H1 (cell line): ENCODE measurements around the gene GSG1L. TPM values are rescaled to one million over a fixed set of nuclear protein-coding genes. Genes with fewer than 3 reads are reported as not detected.
A peak's percentile ranks its signal among the peaks of the same experiment; 100 is the strongest.

Experiments
- CTCF ChIA-PET: fragments of 300-600 bp; sonication (Branson Sonifier 250); formaldehyde crosslinking; loops from one replicate; lab custom pipeline; 2021; ENCODE audit not compliant: partially characterized antibody; lab: Charles Lee
- POLR2A ChIA-PET: fragments of 300-600 bp; sonication (Branson Sonifier 250); formaldehyde crosslinking; loops from one replicate; lab custom pipeline; 2021; ENCODE audit warnings: inconsistent platforms; ENCODE audit not compliant: partially characterized antibody; lab: Charles Lee
- DNase-seq, 2 experiments: peaks; one replicate each; pipeline versions ENCODE4 v3.0.0 to v3.0.0-alpha.2; 2010 to 2022; ENCODE audit warnings: low spot score in 2 of 2, low read depth in 1 of 2, mixed read lengths in 1 of 2
- FAIRE-seq: peaks from 2 replicates; lab custom pipeline; 2011; peaks lifted over from hg19 to GRCh38; lab: Jason Lieb, UNC
- H2AFZ ChIP-seq: 2 replicates; pipeline ENCODE4 v1.8.1; 2012; ENCODE audit warnings: low read length, inconsistent platforms
- H2AK5ac ChIP-seq: 2 replicates; pipeline ENCODE4 v1.6.1; 2013; ENCODE audit warnings: low read depth, low read length
- H2BK120ac ChIP-seq: replicated peaks from 2 replicates; pipeline ENCODE3; 2013; ENCODE audit warnings: low read depth, low read length, inconsistent platforms
- H2BK12ac ChIP-seq: 2 replicates; pipeline ENCODE4 v1.6.1; 2013; ENCODE audit warnings: low read depth, low read length
- H2BK15ac ChIP-seq: 2 replicates; pipeline ENCODE4 v1.6.1; 2013; ENCODE audit warnings: low read length
- H2BK20ac ChIP-seq: 2 replicates; pipeline ENCODE4 v1.6.1; 2013; ENCODE audit warnings: low read length
- H2BK5ac ChIP-seq: 2 replicates; pipeline ENCODE4 v1.6.1; 2013; ENCODE audit warnings: low read depth, low read length
- H3K14ac ChIP-seq: 2 replicates; pipeline ENCODE4 v1.6.1; 2013; ENCODE audit warnings: inconsistent platforms; ENCODE audit not compliant: insufficient read length
- H3K18ac ChIP-seq: 2 replicates; pipeline ENCODE4 v1.6.1; 2013; ENCODE audit warnings: low read length; ENCODE audit errors: extremely low read depth
- H3K23ac ChIP-seq: 2 replicates; pipeline ENCODE4 v1.6.1; 2013; ENCODE audit warnings: inconsistent platforms; ENCODE audit not compliant: insufficient read length
- H3K23me2 ChIP-seq: 2 replicates; pipeline ENCODE4 v1.6.1; 2013; ENCODE audit warnings: low read depth, low read length
- H3K27ac ChIP-seq: 2 replicates; pipeline ENCODE4 v1.6.1; 2011; ENCODE audit warnings: low read depth, low read length, inconsistent platforms
- H3K27me3 ChIP-seq, 4 experiments: replicated peaks in 1 of 4; 1 replicate in 1 of 4; 2 replicates in 3 of 4; pipeline versions ENCODE4 v1.6.1 to v1.8.1; 2011 to 2013; ENCODE audit warnings: low read length in 3 of 4, mild to moderate bottlenecking in 3 of 4, inconsistent platforms in 2 of 4, mixed read lengths in 2 of 4, moderate library complexity in 1 of 4; ENCODE audit not compliant: control insufficient read depth in 3 of 4, insufficient read depth in 3 of 4; ENCODE audit errors: extremely low read depth in 1 of 4
- H3K36me3 ChIP-seq, 4 experiments: 2 replicates each; pipeline versions ENCODE4 v1.6.1 to v1.8.1; 2011 to 2013; ENCODE audit warnings: mild to moderate bottlenecking in 4 of 4, low read length in 3 of 4, moderate library complexity in 2 of 4, control low read depth in 1 of 4, inconsistent platforms in 1 of 4; ENCODE audit not compliant: insufficient read depth in 4 of 4, control insufficient read depth in 2 of 4
- H3K4ac ChIP-seq: replicated peaks from 2 replicates; pipeline ENCODE3; 2013; ENCODE audit warnings: low read length, low read depth, mixed read lengths, inconsistent platforms; ENCODE audit not compliant: insufficient read length
- H3K4me1 ChIP-seq, 4 experiments: replicated peaks in 1 of 4; 1 replicate in 1 of 4; 2 replicates in 3 of 4; pipeline versions ENCODE4 v1.6.1 to v1.8.1; 2011 to 2013; ENCODE audit warnings: low read length in 3 of 4, inconsistent platforms in 2 of 4, mixed read lengths in 1 of 4; ENCODE audit not compliant: insufficient read depth in 4 of 4, control insufficient read depth in 3 of 4
- H3K4me2 ChIP-seq, 2 experiments: 2 replicates each; pipeline versions ENCODE4 v1.6.1 to v1.8.1; 2011 to 2013; ENCODE audit warnings: low read depth in 2 of 2, low read length in 2 of 2, control low read depth in 1 of 2, inconsistent platforms in 1 of 2, mild to moderate bottlenecking in 1 of 2; ENCODE audit not compliant: insufficient read depth in 1 of 2
- H3K4me3 ChIP-seq, 4 experiments: fragments of 200-600, 300-600 bp in 1 of 4; sonication (generic), shearing (Covaris generic), sonication (Bioruptor Twin) in 1 of 4; 2 replicates each; pipeline versions ENCODE4 v1.5.1 to v1.8.1; 2011 to 2016; ENCODE audit warnings: low read length in 4 of 4, low read depth in 3 of 4, control low read depth in 2 of 4, inconsistent platforms in 2 of 4, mild to moderate bottlenecking in 2 of 4, mixed read lengths in 1 of 4, moderate library complexity in 1 of 4; ENCODE audit not compliant: insufficient read depth in 2 of 4; ENCODE audit errors: extremely low read depth in 1 of 4
- H3K56ac ChIP-seq: replicated peaks from 2 replicates; pipeline ENCODE3; 2013; ENCODE audit warnings: low read depth, mild to moderate bottlenecking, mixed read lengths, low read length, inconsistent platforms; ENCODE audit not compliant: insufficient read length
- H3K79me1 ChIP-seq: 2 replicates; pipeline ENCODE4 v1.6.1; 2013; ENCODE audit warnings: low read depth, low read length, control low read depth
- H3K79me2 ChIP-seq, 2 experiments: 2 replicates each; pipeline versions ENCODE4 v1.6.1 to v1.8.1; 2012 to 2013; ENCODE audit warnings: low read length in 2 of 2, mild to moderate bottlenecking in 2 of 2, inconsistent platforms in 1 of 2; ENCODE audit not compliant: insufficient read depth in 2 of 2, control insufficient read depth in 1 of 2
- H3K9ac ChIP-seq, 4 experiments: replicated peaks in 1 of 4; 1 replicate in 1 of 4; 2 replicates in 3 of 4; pipeline versions ENCODE4 v1.6.1 to v1.8.1; 2011 to 2013; ENCODE audit warnings: low read depth in 3 of 4, low read length in 3 of 4, control low read depth in 2 of 4, mild to moderate bottlenecking in 2 of 4, moderate library complexity in 2 of 4, inconsistent platforms in 1 of 4; ENCODE audit errors: extremely low read depth in 1 of 4
- H3K9me3 ChIP-seq, 2 experiments: 2 replicates each; pipeline versions ENCODE4 v1.6.1 to v1.8.1; 2012 to 2013; ENCODE audit warnings: mild to moderate bottlenecking in 2 of 2, moderate library complexity in 2 of 2, control low read depth in 1 of 2, inconsistent platforms in 1 of 2, low read depth in 1 of 2, low read length in 1 of 2, mixed read lengths in 1 of 2; ENCODE audit not compliant: insufficient read depth in 2 of 2
- H4K20me1 ChIP-seq, 2 experiments: replicated peaks in 1 of 2; 2 replicates each; pipeline versions ENCODE3 to v1.8.1; 2011 to 2013; ENCODE audit warnings: inconsistent platforms in 2 of 2, low read length in 2 of 2, mild to moderate bottlenecking in 1 of 2; ENCODE audit not compliant: insufficient read depth in 2 of 2, control insufficient read depth in 1 of 2
- H4K5ac ChIP-seq: 2 replicates; pipeline ENCODE4 v1.6.1; 2013; ENCODE audit warnings: low read length, low read depth, mixed read lengths, inconsistent platforms; ENCODE audit not compliant: insufficient read length
- H4K8ac ChIP-seq: 2 replicates; pipeline ENCODE4 v1.8.0; 2013; ENCODE audit warnings: mild to moderate bottlenecking, moderate library complexity, low read length, inconsistent platforms; ENCODE audit not compliant: insufficient read depth; ENCODE audit errors: extremely low read depth
- H4K91ac ChIP-seq: replicated peaks from 2 replicates; pipeline ENCODE3; 2013; ENCODE audit warnings: low read length, mixed read lengths, inconsistent platforms; ENCODE audit not compliant: insufficient read length
- CTCF ChIP-seq, 3 experiments: IDR thresholded peaks; 1 replicate in 2 of 3; 2 replicates in 1 of 3; pipeline versions ENCODE4 v1.5.1 to v1.6.1; 2011; ENCODE audit warnings: low read length in 3 of 3, mild to moderate bottlenecking in 3 of 3, inconsistent platforms in 2 of 3, low read depth in 1 of 3, moderate library complexity in 1 of 3; ENCODE audit not compliant: insufficient read depth in 1 of 3; ENCODE audit errors: control extremely low read depth in 1 of 3
- E2F6 ChIP-seq: IDR thresholded peaks from 2 replicates; pipeline ENCODE4 v1.6.1; 2012; ENCODE audit warnings: inconsistent platforms
- MAFK ChIP-seq: IDR thresholded peaks from 2 replicates; pipeline ENCODE4 v1.6.1; 2012; ENCODE audit warnings: low read depth, mild to moderate bottlenecking, improper control_type of control experiment, low read length
- MAX ChIP-seq: IDR thresholded peaks from 2 replicates; pipeline ENCODE4 v1.6.1; 2012; ENCODE audit warnings: inconsistent platforms
- RAD21 ChIP-seq, 2 experiments: IDR thresholded peaks in 1 of 2; conservative IDR thresholded peaks in 1 of 2; 2 replicates each; pipeline ENCODE4 v1.6.1; 2011; ENCODE audit warnings: low read depth in 2 of 2, low read length in 2 of 2, improper control_type of control experiment in 1 of 2, inconsistent platforms in 1 of 2, mild to moderate bottlenecking in 1 of 2, moderate library complexity in 1 of 2
- RXRA ChIP-seq: IDR thresholded peaks from 2 replicates; pipeline ENCODE4 v1.6.1; 2011; ENCODE audit warnings: low read depth, mild to moderate bottlenecking, low read length, moderate library complexity; ENCODE audit not compliant: insufficient read depth
- SIN3A ChIP-seq, 2 experiments: IDR thresholded peaks in 1 of 2; conservative IDR thresholded peaks in 1 of 2; 2 replicates each; pipeline ENCODE4 v1.6.1; 2011 to 2012; ENCODE audit warnings: low read length in 2 of 2, improper control_type of control experiment in 1 of 2, low read depth in 1 of 2, mild to moderate bottlenecking in 1 of 2
- SP2 ChIP-seq: IDR thresholded peaks from 2 replicates; pipeline ENCODE4 v1.6.1; 2012; ENCODE audit warnings: mild to moderate bottlenecking, low read length, inconsistent platforms
- TAF7 ChIP-seq: optimal IDR thresholded peaks from 2 replicates; pipeline ENCODE3; 2011; ENCODE audit warnings: low read depth, mild to moderate bottlenecking, inconsistent platforms, low read length, moderate library complexity, borderline replicate concordance
- WGBS, 2 experiments: shearing (Covaris generic) in 1 of 2; methylation state at CpG; one replicate each; pipeline versions ENCODE4 v1.1.6 to v1.1.7; 2013 to 2015; ENCODE audit warnings: low lambda C conversion rate in 2 of 2, mixed read lengths in 2 of 2, inconsistent platforms in 1 of 2, low coverage in 1 of 2, missing lambda C conversion rate in 1 of 2; ENCODE audit not compliant: insufficient replicate concordance in 2 of 2, insufficient coverage in 1 of 2, insufficient read length in 1 of 2; ENCODE audit errors: extremely low coverage in 1 of 2, missing lambda C conversion rate in 1 of 2; 5-methylcytosine and 5-hydroxymethylcytosine counted together
- polyA plus RNA-seq, 7 experiments: library from polyadenylated mRNA; depleted of rRNA in 3 of 7; stranded (reverse) in 5 of 7; unstranded in 2 of 7; fragments of >200 nt in 5 of 7; fragments of 200-250 nt in 2 of 7; gene quantifications; 1 replicate in 5 of 7; 2 replicates in 1 of 7; 4 replicates in 1 of 7; pipeline versions ENCODE4 v1.2.1 to v1.2.3, GENCODE V29; 2011 to 2013; ENCODE audit warnings: missing spikeins in 2 of 7, mixed read lengths in 2 of 7
- total RNA-seq: library from RNA; stranded (reverse); fragmentation: NEBNext Ultra II Directional; extraction: Animal tissue kit (Norgen Biotek cat#: 25700); gene quantifications from 2 replicates; pipeline ENCODE4 v1.2.1, GENCODE V29; 2021

GSG1L gene
- total and polyA plus RNA-seq, 2 of the 8 experiments (the other 6 are each of a cell fraction or from before 2014, with no cell fraction given), result 0.71 to 1.1 TPM

- H2AFZ ChIP-seq, result no peak overlapping the region
- peak overlapping the region; percentile 69 for H3K4ac ChIP-seq
- H3K4me3 ChIP-seq, result no peak overlapping the region
- DNase-seq (no peak), FAIRE-seq (no peak)
- no peak overlapping the region for H3K27ac ChIP-seq
- H2AK5ac ChIP-seq, result no peak overlapping the region
- no peak overlapping the region for H3K4me2 ChIP-seq
- H4K8ac ChIP-seq, result no peak overlapping the region
- H2BK20ac ChIP-seq, result no peak overlapping the region
- no peaks in the 10 kb centered on the region for H3K27me3 ChIP-seq
- H3K79me2 ChIP-seq, result no peaks in the 10 kb centered on the region
- H3K79me1 ChIP-seq, result no peaks in the 10 kb centered on the region
- no peaks in the 10 kb centered on the region for H4K20me1 ChIP-seq
- no peak overlapping the region for H3K18ac ChIP-seq
- no peaks in the 10 kb centered on the region for H3K9me3 ChIP-seq
- H3K23me2 ChIP-seq, result no peaks in the 10 kb centered on the region; the same call in 1 of the 2 replicates
- H2BK5ac ChIP-seq, result no peak overlapping the region
- H3K56ac ChIP-seq, result no peak overlapping the region
- H2BK12ac ChIP-seq, result no peak overlapping the region
- H3K36me3 ChIP-seq, result no peaks in the 10 kb centered on the region
- H2BK15ac ChIP-seq, result no peak overlapping the region
- H3K9ac ChIP-seq, result no peak overlapping the region
- no peak overlapping the region for H3K23ac ChIP-seq
- no peak overlapping the region for H3K14ac ChIP-seq
- CTCF ChIA-PET, result interaction anchor here (0.9 to 1.8 kb wide), 4 partner anchors 9 to 165 kb away, joined by 3 to 7 read pairs (median 4); no protein-coding TSS in a partner anchor
- WGBS, 2 experiments, result 83% methylated on average over 9 of the region's 9 CpGs; no CpG with 5 or more reads in 1 of the 2 experiments
- H4K5ac ChIP-seq, result no peak overlapping the region
- POLR2A ChIA-PET, result no interaction called here
- no peak overlapping the region for H4K91ac ChIP-seq
- peaks cover 0 to under 1% (median 0%) of the 10 kb centered on the region in 4 experiments; a peak in 1 of 7 replicates for H3K4me1 ChIP-seq
- H2BK120ac ChIP-seq, result no peak overlapping the region
- no peak for TF ChIP-seq MAFK
- TF ChIP-seq RAD21 (IDR thresholded peaks at IDR 0.05 in 1 of 2, conservative IDR thresholded peaks at IDR 0.05 in 1 of 2; ENCODE audit: low read depth in 2 of 2, low read length in 2 of 2), result no peak
- no peak for TF ChIP-seq SIN3A (conservative IDR thresholded peaks at IDR 0.05 in 1 of 2, IDR thresholded peaks at IDR 0.05 in 1 of 2; ENCODE audit: low read depth in 1 of 2, low read length in 2 of 2)
- no peak for TF ChIP-seq RXRA
- no peak for TF ChIP-seq E2F6
- TF ChIP-seq TAF7, result no peak
- TF ChIP-seq MAX, result no peak
- TF ChIP-seq SP2, result no peak
- TF ChIP-seq CTCF (IDR thresholded peaks at IDR 0.05; ENCODE audit: control extremely low read depth in 1 of 3, insufficient read depth in 1 of 3, low read depth in 1 of 3, low read length in 3 of 3), result no peak
Measured at GRCh38 chr16:27925612-27926011, 137.9 kb downstream of the GSG1L start.
